MM.1S (cell line): ENCODE measurements around the gene FRMD4B.

ENCODE experiments used
- DNase-seq: peaks from one replicate; pipeline ENCODE4 v3.0.0-alpha.2; 2015
- H2AFZ ChIP-seq: fragments of 300-600 bp; sonication (generic); 2 replicates; pipeline ENCODE4 v1.6.0; 2016; ENCODE audit warnings: antibody characterized with exemption, low read length
- H3F3A ChIP-seq: fragments of 300-600 bp; sonication (generic); 2 replicates; pipeline ENCODE4 v1.6.1; 2016; ENCODE audit warnings: mild to moderate bottlenecking, antibody characterized with exemption, low read length, moderate library complexity, mixed read lengths; ENCODE audit not compliant: insufficient read depth
- H3K27ac ChIP-seq: fragments of 300-600 bp; sonication (generic); 2 replicates; pipeline ENCODE4 v1.5.1; 2016; ENCODE audit warnings: mild to moderate bottlenecking, low read length
- H3K27me3 ChIP-seq: fragments of 300-600 bp; sonication (generic); replicated peaks from 2 replicates; pipeline ENCODE4 v1.6.0; 2016; ENCODE audit warnings: low read length; ENCODE audit not compliant: insufficient read depth
- H3K36me3 ChIP-seq: fragments of 300-600 bp; sonication (generic); replicated peaks from 2 replicates; pipeline ENCODE4 v1.6.1; 2016; ENCODE audit warnings: mild to moderate bottlenecking, low read length, mixed read lengths; ENCODE audit not compliant: insufficient read depth
- H3K4me1 ChIP-seq: fragments of 300-600 bp; sonication (generic); 2 replicates; pipeline ENCODE4 v1.6.1; 2016; ENCODE audit warnings: low read length, mixed read lengths
- H3K4me2 ChIP-seq: fragments of 300-600 bp; sonication (generic); 2 replicates; pipeline ENCODE4 v1.6.0; 2016; ENCODE audit warnings: low read depth, low read length
- H3K4me3 ChIP-seq: fragments of 300-600 bp; sonication (generic); 2 replicates; pipeline ENCODE4 v1.5.1; 2016; ENCODE audit warnings: low read length, mixed read lengths
- H3K79me2 ChIP-seq: fragments of 300-600 bp; sonication (generic); 2 replicates; pipeline ENCODE4 v1.6.1; 2016; ENCODE audit warnings: mixed run types, low read length, mixed read lengths
- H3K9ac ChIP-seq: fragments of 300-600 bp; sonication (generic); 2 replicates; pipeline ENCODE4 v1.6.1; 2016; ENCODE audit warnings: low read length, mixed read lengths
- H3K9me2 ChIP-seq: fragments of 300-600 bp; sonication (generic); replicated peaks from 2 replicates; pipeline ENCODE4 v1.6.1; 2016; ENCODE audit warnings: mild to moderate bottlenecking, low read length, mixed read lengths; ENCODE audit not compliant: insufficient read depth
- H3K9me3 ChIP-seq: fragments of 300-600 bp; sonication (generic); replicated peaks from 2 replicates; pipeline ENCODE4 v1.6.1; 2016; ENCODE audit warnings: mild to moderate bottlenecking, low read length, mixed read lengths; ENCODE audit not compliant: insufficient read depth
- H4K20me1 ChIP-seq: fragments of 300-600 bp; sonication (generic); 2 replicates; pipeline ENCODE4 v1.6.1; 2016; ENCODE audit warnings: mild to moderate bottlenecking, low read length, moderate library complexity, mixed read lengths; ENCODE audit not compliant: insufficient read depth
- EZH2 ChIP-seq: fragments of 300-600 bp; sonication (generic); optimal IDR thresholded peaks from 2 replicates; pipeline ENCODE3; 2017; ENCODE audit warnings: low read depth, mild to moderate bottlenecking, antibody characterized with exemption, low read length, mixed read lengths
- EZH2phosphoT487 ChIP-seq: fragments of 300-600 bp; sonication (generic); IDR thresholded peaks from 2 replicates; pipeline ENCODE4 v1.6.1; 2018; ENCODE audit warnings: antibody characterized with exemption, low read length
- TF ChIP-seq, protein P1 (sequence below): fragments of 300-600 bp; sonication (generic); IDR thresholded peaks from 2 replicates; pipeline ENCODE4 v1.5.1; 2016; ENCODE audit warnings: antibody characterized with exemption, low read length, mixed read lengths

Gene FRMD4B

GRCh38 chr3:69385723-69386555, at the start of gene FRMD4B:
Gene FRMD4B (minus strand): TSS chr3:69386088. CDS start chr3:69385989, 99 bp downstream.
- Histone ChIP-seq H4K20me1 (no peaks in the 10 kb centered on the region), H3K4me1 (no peaks in the 10 kb centered on the region), H3K79me2 (no peaks in the 10 kb centered on the region), H3K9me3 (no peaks in the 10 kb centered on the region), H3K9ac (no peak within 1 kb of the TSS), H3K27ac (no peak within 1 kb of the TSS), H3K27me3 (no peaks in the 10 kb centered on the region), H3K9me2 (no peaks in the 10 kb centered on the region), H3K4me3 (no peak within 1 kb of the TSS), H3K36me3 (no peaks in the 10 kb centered on the region), H3F3A (no peaks in the 10 kb centered on the region), H3K4me2 (no peak within 1 kb of the TSS), H2AFZ (no peak within 1 kb of the TSS)
- DNase-seq: no peak
- no peak for TF ChIP-seq EZH2phosphoT487
- TF ChIP-seq EZH2: no peak

- Histone ChIP-seq H3K27me3 (no peaks in the 10 kb centered on the region), H3K27ac (no peak overlapping the region), H3K9me3 (no peaks in the 10 kb centered on the region), H3K79me2 (no peaks in the 10 kb centered on the region), H3K4me1 (0 out of 2 replicates have a peak, but pooled peaks cover 3% of the 10 kb centered on the region), H3K4me2 (no peak overlapping the region), H3K4me3 (no peak overlapping the region), H3K36me3 (no peaks in the 10 kb centered on the region), H3K9me2 (no peaks in the 10 kb centered on the region), H3F3A (no peaks in the 10 kb centered on the region), H4K20me1 (no peaks in the 10 kb centered on the region), H3K9ac (no peak overlapping the region), H2AFZ (no peak overlapping the region)
- DNase-seq: no peak
- TF ChIP-seq EZH2: no peak
- TF ChIP-seq, protein P1, sequence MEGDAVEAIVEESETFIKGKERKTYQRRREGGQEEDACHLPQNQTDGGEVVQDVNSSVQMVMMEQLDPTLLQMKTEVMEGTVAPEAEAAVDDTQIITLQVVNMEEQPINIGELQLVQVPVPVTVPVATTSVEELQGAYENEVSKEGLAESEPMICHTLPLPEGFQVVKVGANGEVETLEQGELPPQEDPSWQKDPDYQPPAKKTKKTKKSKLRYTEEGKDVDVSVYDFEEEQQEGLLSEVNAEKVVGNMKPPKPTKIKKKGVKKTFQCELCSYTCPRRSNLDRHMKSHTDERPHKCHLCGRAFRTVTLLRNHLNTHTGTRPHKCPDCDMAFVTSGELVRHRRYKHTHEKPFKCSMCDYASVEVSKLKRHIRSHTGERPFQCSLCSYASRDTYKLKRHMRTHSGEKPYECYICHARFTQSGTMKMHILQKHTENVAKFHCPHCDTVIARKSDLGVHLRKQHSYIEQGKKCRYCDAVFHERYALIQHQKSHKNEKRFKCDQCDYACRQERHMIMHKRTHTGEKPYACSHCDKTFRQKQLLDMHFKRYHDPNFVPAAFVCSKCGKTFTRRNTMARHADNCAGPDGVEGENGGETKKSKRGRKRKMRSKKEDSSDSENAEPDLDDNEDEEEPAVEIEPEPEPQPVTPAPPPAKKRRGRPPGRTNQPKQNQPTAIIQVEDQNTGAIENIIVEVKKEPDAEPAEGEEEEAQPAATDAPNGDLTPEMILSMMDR: no peak
- no peak for TF ChIP-seq EZH2phosphoT487
Observed at GRCh38 chr3:69433969-69434325, 48.1 kb upstream of the FRMD4B start.

GRCh38 chr3:69433121-69433968, 47.5 kb upstream of the FRMD4B start:
- H2AFZ ChIP-seq: no peak overlapping the region
- TF ChIP-seq, protein P1: no peak
- no peak for TF ChIP-seq EZH2phosphoT487
- TF ChIP-seq EZH2: no peak

More at GRCh38 chr3:69433121-69433968, 47.5 kb upstream of the FRMD4B start:
- H3K4me2 ChIP-seq: 0 out of 2 replicates have a peak overlapping the region, but pooled peaks have one; percentile 1
- no peaks in the 10 kb centered on the region for H3F3A ChIP-seq
- H3K27ac ChIP-seq: no peak overlapping the region
- no peaks in the 10 kb centered on the region for H4K20me1 ChIP-seq
- H3K27me3 ChIP-seq: no peaks in the 10 kb centered on the region
- no peaks in the 10 kb centered on the region for H3K79me2 ChIP-seq
- no peak overlapping the region for H3K4me3 ChIP-seq
- 0 out of 2 replicates have a peak, but pooled peaks cover 3% of the 10 kb centered on the region for H3K4me1 ChIP-seq
- H3K9me3 ChIP-seq: no peaks in the 10 kb centered on the region
- DNase-seq: peak; percentile 22
- no peak overlapping the region for H3K9ac ChIP-seq
- no peaks in the 10 kb centered on the region for H3K9me2 ChIP-seq
- no peaks in the 10 kb centered on the region for H3K36me3 ChIP-seq
